Measurements from ENCODE around the gene KRT9.
A peak's percentile ranks its signal among the peaks of the same experiment; 100 is the strongest.

The KRT9 gene

GRCh38 chr17:41563607-41564170 is 8.2 kb downstream of the KRT9 start:
- no peak for TF ChIP-seq CTCF (conservative IDR thresholded peaks at IDR 0.05; ENCODE audit: low read length)
- no peak for DNase-seq (ENCODE audit: low read depth)
- no peak overlapping the region for H3K4me3 ChIP-seq (ENCODE audit: low read length)

- no peak overlapping the region for H3K4me3 ChIP-seq (ENCODE audit: low read length)
- DNase-seq (ENCODE audit: low read depth): no peak
- no peak for TF ChIP-seq CTCF (conservative IDR thresholded peaks at IDR 0.05; ENCODE audit: low read length)
Measured at GRCh38 chr17:41561554-41561953, 10.3 kb downstream of the KRT9 start.

GRCh38 chr17:41559548-41559947 is 12.3 kb downstream of the KRT9 start:
- peak; percentile 5 for DNase-seq (ENCODE audit: low read depth)
- no peak overlapping the region for H3K4me3 ChIP-seq (ENCODE audit: low read length)
- TF ChIP-seq CTCF (conservative IDR thresholded peaks at IDR 0.05; ENCODE audit: low read length): no peak

GRCh38 chr17:41556931-41557330 is 14.9 kb downstream of the KRT9 start:
- no peak overlapping the region for H3K4me3 ChIP-seq (ENCODE audit: low read length)
- no peak for TF ChIP-seq CTCF (conservative IDR thresholded peaks at IDR 0.05; ENCODE audit: low read length)
- DNase-seq (ENCODE audit: low read depth): no peak

- no peak for TF ChIP-seq CTCF (conservative IDR thresholded peaks at IDR 0.05; ENCODE audit: low read length)
- no peak overlapping the region for H3K4me3 ChIP-seq (ENCODE audit: low read length)
- DNase-seq (ENCODE audit: low read depth): no peak
Measured at GRCh38 chr17:41556306-41556705, 15.6 kb downstream of the KRT9 start.

- TF ChIP-seq CTCF (conservative IDR thresholded peaks at IDR 0.05; ENCODE audit: low read length): no peak
- no peak overlapping the region for H3K4me3 ChIP-seq (ENCODE audit: low read length)
- DNase-seq (ENCODE audit: low read depth): peak; percentile 11
Measured at GRCh38 chr17:41555105-41555887, 16.6 kb downstream of the KRT9 start.
